ENCODE data around the gene PIH1D2. TPM values are rescaled to one million over a fixed set of nuclear protein-coding genes. Genes with fewer than 3 reads are reported as not detected.

PIH1D2 gene
- polyA plus RNA-seq, result 1.6 TPM
- long read RNA-seq, donor 1, result 0 reads
- long read RNA-seq, donor 2, partial matches to known transcripts, result 32 of 86 reads
- long read RNA-seq, donor 2, other reads (novel, unspliced or antisense), result 54 of 86 reads
- long read RNA-seq, donor 3, result 0 reads
- long read RNA-seq, donor 4, result 0 reads
- long read RNA-seq, donor 5, result 0 reads
- long read RNA-seq, donor 6, result 0 reads
- long read RNA-seq, donor 7, result 0 reads
- long read RNA-seq, donor 8, result 0 reads
- long read RNA-seq, donor 9, partial matches to known transcripts, result 29 of 34 reads
- long read RNA-seq, donor 9, other reads (novel, unspliced or antisense), result 5 of 34 reads
- long read RNA-seq, donor 10, result 0 reads
- long read RNA-seq, donor 11, partial matches to known transcripts, result 6 of 7 reads
- long read RNA-seq, donor 11, other reads (novel, unspliced or antisense), result 0 of 7 reads

- Histone ChIP-seq H3K4me1 (ENCODE audit: control insufficient read depth, insufficient read depth, low read length) (no peaks in the 10 kb centered on the region), H3K9me3 (ENCODE audit: control insufficient read depth, low read depth, low read length) (no peaks in the 10 kb centered on the region), H3K36me3 (ENCODE audit: control insufficient read depth, insufficient read depth, low read length) (peaks cover 23% of the 10 kb centered on the region), H3K4me3 (ENCODE audit: low read length) (peak within 1 kb of the TSS; percentile 83), H3K27ac (ENCODE audit: low read length) (peak within 1 kb of the TSS; percentile 72), H3K27me3 (ENCODE audit: control insufficient read depth, insufficient read depth, low read length) (no peaks in the 10 kb centered on the region)
- no CpG with 5 or more reads among the region's 43 CpGs for WGBS (ENCODE audit: insufficient coverage, low lambda C conversion rate)
- peak; percentile 67 to 88 for DNase-seq
These were observed at the start of gene PIH1D2, which contains the start of gene NKAPD1 for GRCh38 chr11:112073941-112074811. PIH1D2 (minus strand) TSS chr11:112074017; CDS start chr11:112073174, 843 bp downstream. NKAPD1 (plus strand) TSS chr11:112074299; CDS start chr11:112075575, 1,276 bp downstream.

GRCh38 chr11:112123129-112123528, 49.3 kb upstream of the PIH1D2 start:
- H3K4me3 ChIP-seq (ENCODE audit: low read length), result no peak overlapping the region
- no peaks in the 10 kb centered on the region for H3K9me3 ChIP-seq (ENCODE audit: control insufficient read depth, low read depth, low read length)
- DNase-seq, result no peak
- no peaks in the 10 kb centered on the region for H3K36me3 ChIP-seq (ENCODE audit: control insufficient read depth, insufficient read depth, low read length)
- H3K4me1 ChIP-seq (ENCODE audit: control insufficient read depth, insufficient read depth, low read length), result no peaks in the 10 kb centered on the region
- H3K27ac ChIP-seq (ENCODE audit: low read length), result no peak overlapping the region
- H3K27me3 ChIP-seq (ENCODE audit: control insufficient read depth, insufficient read depth, low read length), result no peaks in the 10 kb centered on the region
- no CpG with 5 or more reads among the region's 4 CpGs for WGBS (ENCODE audit: insufficient coverage, low lambda C conversion rate)

- H3K4me1 ChIP-seq (ENCODE audit: control insufficient read depth, insufficient read depth, low read length), result no peaks in the 10 kb centered on the region
- no CpG with 5 or more reads among the region's 5 CpGs for whole genome bisulfite sequencing (ENCODE audit: insufficient coverage, low lambda C conversion rate)
- no peak for DNase-seq
These were observed 48.3 kb upstream of the PIH1D2 start for GRCh38 chr11:112121981-112122615.

GRCh38 chr11:112118176-112118575, 44.4 kb upstream of the PIH1D2 start:
- no peak for DNase-seq
- no peaks in the 10 kb centered on the region for H3K4me1 ChIP-seq (ENCODE audit: control insufficient read depth, insufficient read depth, low read length)
- no peak overlapping the region for H3K27ac ChIP-seq (ENCODE audit: low read length)
- no peaks in the 10 kb centered on the region for H3K27me3 ChIP-seq (ENCODE audit: control insufficient read depth, insufficient read depth, low read length)
- no peaks in the 10 kb centered on the region for H3K36me3 ChIP-seq (ENCODE audit: control insufficient read depth, insufficient read depth, low read length)
- no CpG with 5 or more reads among the region's 2 CpGs for WGBS (ENCODE audit: insufficient coverage, low lambda C conversion rate)
- no peak overlapping the region for H3K4me3 ChIP-seq (ENCODE audit: low read length)
- no peaks in the 10 kb centered on the region for H3K9me3 ChIP-seq (ENCODE audit: control insufficient read depth, low read depth, low read length)

More at GRCh38 chr11:112121981-112122615, 48.3 kb upstream of the PIH1D2 start:
- no peaks in the 10 kb centered on the region for H3K36me3 ChIP-seq (ENCODE audit: control insufficient read depth, insufficient read depth, low read length)
- no peak overlapping the region for H3K4me3 ChIP-seq (ENCODE audit: low read length)
- H3K27ac ChIP-seq (ENCODE audit: low read length), result no peak overlapping the region
- no peaks in the 10 kb centered on the region for H3K9me3 ChIP-seq (ENCODE audit: control insufficient read depth, low read depth, low read length)
- no peaks in the 10 kb centered on the region for H3K27me3 ChIP-seq (ENCODE audit: control insufficient read depth, insufficient read depth, low read length)

- no peak overlapping the region for H3K27ac ChIP-seq (ENCODE audit: low read length)
- no peaks in the 10 kb centered on the region for H3K27me3 ChIP-seq (ENCODE audit: control insufficient read depth, insufficient read depth, low read length)
- H3K4me3 ChIP-seq (ENCODE audit: low read length), result no peak overlapping the region
- no peaks in the 10 kb centered on the region for H3K36me3 ChIP-seq (ENCODE audit: control insufficient read depth, insufficient read depth, low read length)
- no peak for DNase-seq
- no CpG with 5 or more reads among the region's 5 CpGs for WGBS (ENCODE audit: insufficient coverage, low lambda C conversion rate)
- no peaks in the 10 kb centered on the region for H3K9me3 ChIP-seq (ENCODE audit: control insufficient read depth, low read depth, low read length)
- no peaks in the 10 kb centered on the region for H3K4me1 ChIP-seq (ENCODE audit: control insufficient read depth, insufficient read depth, low read length)
These were observed 41.6 kb upstream of the PIH1D2 start for GRCh38 chr11:112115386-112115785.

- H3K4me1 ChIP-seq (ENCODE audit: control insufficient read depth, insufficient read depth, low read length), result no peaks in the 10 kb centered on the region
- 92% methylated on average over 2 of the region's 2 CpGs for WGBS (ENCODE audit: insufficient coverage, low lambda C conversion rate)
- no peak for DNase-seq
- H3K36me3 ChIP-seq (ENCODE audit: control insufficient read depth, insufficient read depth, low read length), result no peaks in the 10 kb centered on the region
- no peaks in the 10 kb centered on the region for H3K9me3 ChIP-seq (ENCODE audit: control insufficient read depth, low read depth, low read length)
- no peaks in the 10 kb centered on the region for H3K27me3 ChIP-seq (ENCODE audit: control insufficient read depth, insufficient read depth, low read length)
- no peak overlapping the region for H3K4me3 ChIP-seq (ENCODE audit: low read length)
- no peak overlapping the region for H3K27ac ChIP-seq (ENCODE audit: low read length)
These were observed 40.6 kb upstream of the PIH1D2 start for GRCh38 chr11:112114460-112114859.

GRCh38 chr11:112113539-112114457, 40.0 kb upstream of the PIH1D2 start:
- no peaks in the 10 kb centered on the region for H3K9me3 ChIP-seq (ENCODE audit: control insufficient read depth, low read depth, low read length)
- peaks cover 3% of the 10 kb centered on the region for H3K36me3 ChIP-seq (ENCODE audit: control insufficient read depth, insufficient read depth, low read length)
- no peaks in the 10 kb centered on the region for H3K4me1 ChIP-seq (ENCODE audit: control insufficient read depth, insufficient read depth, low read length)
- H3K4me3 ChIP-seq (ENCODE audit: low read length), result no peak overlapping the region
- H3K27me3 ChIP-seq (ENCODE audit: control insufficient read depth, insufficient read depth, low read length), result no peaks in the 10 kb centered on the region
- peak; percentile 22 to 44 for DNase-seq
- no peak overlapping the region for H3K27ac ChIP-seq (ENCODE audit: low read length)
- WGBS (ENCODE audit: insufficient coverage, low lambda C conversion rate), result 17% methylated on average over 1 of the region's 6 CpGs

GRCh38 chr11:112106070-112106469, 32.3 kb upstream of the PIH1D2 start:
- no peak overlapping the region for H3K27ac ChIP-seq (ENCODE audit: low read length)
- no peaks in the 10 kb centered on the region for H3K9me3 ChIP-seq (ENCODE audit: control insufficient read depth, low read depth, low read length)
- no peaks in the 10 kb centered on the region for H3K27me3 ChIP-seq (ENCODE audit: control insufficient read depth, insufficient read depth, low read length)
- no peaks in the 10 kb centered on the region for H3K4me1 ChIP-seq (ENCODE audit: control insufficient read depth, insufficient read depth, low read length)
- WGBS (ENCODE audit: insufficient coverage, low lambda C conversion rate), result no CpG with 5 or more reads among the region's 8 CpGs
- no peak overlapping the region for H3K4me3 ChIP-seq (ENCODE audit: low read length)
- peaks cover 6% of the 10 kb centered on the region for H3K36me3 ChIP-seq (ENCODE audit: control insufficient read depth, insufficient read depth, low read length)
- peak in 1 of 2 donors; percentile 51 for DNase-seq

GRCh38 chr11:112103446-112103845, 29.6 kb upstream of the PIH1D2 start:
- DNase-seq, result no peak
- no peak overlapping the region for H3K4me3 ChIP-seq (ENCODE audit: low read length)
- WGBS (ENCODE audit: insufficient coverage, low lambda C conversion rate), result no CpG with 5 or more reads among the region's 6 CpGs
- no peaks in the 10 kb centered on the region for H3K27me3 ChIP-seq (ENCODE audit: control insufficient read depth, insufficient read depth, low read length)
- H3K9me3 ChIP-seq (ENCODE audit: control insufficient read depth, low read depth, low read length), result no peaks in the 10 kb centered on the region
- H3K27ac ChIP-seq (ENCODE audit: low read length), result no peak overlapping the region
- H3K4me1 ChIP-seq (ENCODE audit: control insufficient read depth, insufficient read depth, low read length), result no peaks in the 10 kb centered on the region
- peaks cover 3% of the 10 kb centered on the region for H3K36me3 ChIP-seq (ENCODE audit: control insufficient read depth, insufficient read depth, low read length)

Data from large intestine (tissue), 12 donors.